Erythroblast (primary cell): ENCODE measurements around the gene CASTOR2.
"Not testable (repeated sequence)": the region's sequence is repeated elsewhere in the genome, so short reads cannot be mapped to it uniquely, and the experiment has no call there.

Source experiments
- GATA1 ChIP-seq: IDR thresholded peaks from 2 replicates; pipeline ENCODE4 v1.6.1; 2011; ENCODE audit warnings: low read depth, mild to moderate bottlenecking, control low read depth, low read length, moderate library complexity
- POLR2A ChIP-seq: IDR thresholded peaks from 2 replicates; pipeline ENCODE4 v1.6.1; 2011; ENCODE audit warnings: mild to moderate bottlenecking, low read length

GRCh38 chr7:74926968-74927367, 37.5 kb upstream of the CASTOR2 start:
- not testable (repeated sequence) for TF ChIP-seq POLR2A, GATA1
